ENCODE measurements around the gene ATP2B3.

The ATP2B3 gene

GRCh38 chrX:153568451-153569011, 51.1 kb downstream of the ATP2B3 start:
- H4K20me1 ChIP-seq (ENCODE audit: insufficient read depth, low read length) = no peaks in the 10 kb centered on the region
- H3K9me2 ChIP-seq (replicated peaks; ENCODE audit: insufficient read depth, low read length) = no peaks in the 10 kb centered on the region
- no peaks in the 10 kb centered on the region for H3K79me2 ChIP-seq (ENCODE audit: low read length)
- H3K9ac ChIP-seq (ENCODE audit: low read length) = no peak overlapping the region
- peaks cover 17% of the 10 kb centered on the region; the same call in 1 of the 2 replicates for H3K27me3 ChIP-seq (replicated peaks; ENCODE audit: insufficient read depth, low read length)
- H3K4me3 ChIP-seq (ENCODE audit: low read length) = no peak overlapping the region
- no peak for DNase-seq
- H3K36me3 ChIP-seq (replicated peaks; ENCODE audit: insufficient read depth, low read length) = no peaks in the 10 kb centered on the region
- H3K27ac ChIP-seq (ENCODE audit: low read length) = no peak overlapping the region
- no peak overlapping the region for H3K4me2 ChIP-seq (ENCODE audit: low read depth, low read length)
- TF ChIP-seq EZH2phosphoT487 (IDR thresholded peaks at IDR 0.05; ENCODE audit: low read length) (no peak), CTCF (IDR thresholded peaks at IDR 0.05; ENCODE audit: low read length) (no peak), EZH2 (optimal IDR thresholded peaks at IDR 0.05; ENCODE audit: low read depth, low read length) (no peak)
- H3F3A ChIP-seq (ENCODE audit: insufficient read depth, low read length) = no peaks in the 10 kb centered on the region
- no peaks in the 10 kb centered on the region for H3K9me3 ChIP-seq (replicated peaks; ENCODE audit: insufficient read depth, low read length)
- no peaks in the 10 kb centered on the region for H3K4me1 ChIP-seq (ENCODE audit: low read length)
- H2AFZ ChIP-seq (ENCODE audit: low read length) = no peak overlapping the region

DNA sequence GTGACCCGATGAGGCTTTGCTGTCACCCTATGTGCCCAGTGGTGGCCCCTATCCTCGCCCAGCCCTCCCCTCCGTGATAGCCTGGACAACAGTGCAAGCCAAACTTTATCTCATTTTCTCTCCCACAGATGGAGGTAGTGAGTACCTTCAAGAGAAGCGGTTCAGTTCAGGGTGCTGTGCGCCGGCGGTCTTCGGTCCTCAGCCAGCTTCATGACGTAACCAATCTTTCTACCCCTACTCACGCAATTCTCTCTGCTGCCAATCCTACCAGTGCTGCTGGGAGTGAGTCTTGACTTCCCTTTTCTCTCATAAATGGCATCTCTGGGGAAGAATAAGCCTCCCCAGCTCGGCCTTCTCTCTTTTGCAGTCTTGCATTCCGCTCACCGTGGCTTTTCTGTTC, 52.0 kb downstream of the ATP2B3 start:
- no peaks in the 10 kb centered on the region for H3K9me3 ChIP-seq (replicated peaks; ENCODE audit: insufficient read depth, low read length)

DNA sequence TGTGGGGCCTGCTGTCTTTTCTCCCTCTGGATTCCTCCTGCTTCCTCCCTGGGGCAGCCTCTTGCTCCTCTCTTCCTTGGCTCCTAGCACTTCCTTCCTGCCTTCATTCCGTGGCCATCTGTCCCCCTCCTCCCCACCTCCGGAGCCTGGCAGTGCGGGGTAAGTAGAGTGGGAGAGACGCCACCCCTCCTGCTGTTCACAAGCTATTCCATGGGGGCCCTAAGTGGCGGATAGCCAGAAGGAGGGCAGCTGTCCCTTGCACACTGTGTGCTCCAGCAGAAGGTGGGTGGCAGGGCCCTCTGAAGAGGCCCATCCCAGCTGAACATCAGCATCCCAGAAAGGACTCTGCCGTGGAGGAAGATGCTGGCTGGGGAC, 54.1 kb downstream of the ATP2B3 start:
- no peak overlapping the region for H3K4me3 ChIP-seq (ENCODE audit: low read length)
- H2AFZ ChIP-seq (ENCODE audit: low read length) = no peak overlapping the region
- no peak overlapping the region for H3K27ac ChIP-seq (ENCODE audit: low read length)
- no peaks in the 10 kb centered on the region for H3K9me3 ChIP-seq (replicated peaks; ENCODE audit: insufficient read depth, low read length)
- DNase-seq = no peak
- H3K4me2 ChIP-seq (ENCODE audit: low read depth, low read length) = no peak overlapping the region
- no peak overlapping the region for H3K9ac ChIP-seq (ENCODE audit: low read length)
- H3K9me2 ChIP-seq (replicated peaks; ENCODE audit: insufficient read depth, low read length) = no peaks in the 10 kb centered on the region
- H3K27me3 ChIP-seq (replicated peaks; ENCODE audit: insufficient read depth, low read length) = peaks cover 26% of the 10 kb centered on the region
- no peaks in the 10 kb centered on the region for H3K36me3 ChIP-seq (replicated peaks; ENCODE audit: insufficient read depth, low read length)
- H3K4me1 ChIP-seq (ENCODE audit: low read length) = no peaks in the 10 kb centered on the region
- H4K20me1 ChIP-seq (ENCODE audit: insufficient read depth, low read length) = no peaks in the 10 kb centered on the region
- TF ChIP-seq EZH2phosphoT487 (IDR thresholded peaks at IDR 0.05; ENCODE audit: low read length) = no peak
- TF ChIP-seq EZH2 (optimal IDR thresholded peaks at IDR 0.05; ENCODE audit: low read depth, low read length) = no peak
- no peak for TF ChIP-seq CTCF (IDR thresholded peaks at IDR 0.05; ENCODE audit: low read length)
- H3K79me2 ChIP-seq (ENCODE audit: low read length) = no peaks in the 10 kb centered on the region
- no peaks in the 10 kb centered on the region for H3F3A ChIP-seq (ENCODE audit: insufficient read depth, low read length)

More for the DNA sequence above, 52.0 kb downstream of the ATP2B3 start:
- peaks cover 16% of the 10 kb centered on the region for H3K27me3 ChIP-seq (replicated peaks; ENCODE audit: insufficient read depth, low read length)
- no peaks in the 10 kb centered on the region for H3K79me2 ChIP-seq (ENCODE audit: low read length)
- H3K4me3 ChIP-seq (ENCODE audit: low read length) = no peak overlapping the region
- no peaks in the 10 kb centered on the region for H3K36me3 ChIP-seq (replicated peaks; ENCODE audit: insufficient read depth, low read length)
- TF ChIP-seq CTCF (IDR thresholded peaks at IDR 0.05; ENCODE audit: low read length) = no peak
- TF ChIP-seq EZH2phosphoT487 (IDR thresholded peaks at IDR 0.05; ENCODE audit: low read length) = no peak
- no peak for TF ChIP-seq EZH2 (optimal IDR thresholded peaks at IDR 0.05; ENCODE audit: low read depth, low read length)
- H3K27ac ChIP-seq (ENCODE audit: low read length) = no peak overlapping the region
- H3K4me1 ChIP-seq (ENCODE audit: low read length) = no peaks in the 10 kb centered on the region
- H3K9ac ChIP-seq (ENCODE audit: low read length) = no peak overlapping the region
- H3F3A ChIP-seq (ENCODE audit: insufficient read depth, low read length) = no peaks in the 10 kb centered on the region
- H4K20me1 ChIP-seq (ENCODE audit: insufficient read depth, low read length) = no peaks in the 10 kb centered on the region
- H3K4me2 ChIP-seq (ENCODE audit: low read depth, low read length) = no peak overlapping the region
- H2AFZ ChIP-seq (ENCODE audit: low read length) = no peak overlapping the region
- H3K9me2 ChIP-seq (replicated peaks; ENCODE audit: insufficient read depth, low read length) = no peaks in the 10 kb centered on the region
- DNase-seq = no peak
